GM20000 (cell line): ENCODE results near the gene GPR153.

Source experiments
- DNase-seq: peaks from one replicate; pipeline ENCODE4 v3.0.0; 2012; ENCODE audit warnings: low spot score
- CTCF ChIP-seq: IDR thresholded peaks from 2 replicates; pipeline ENCODE4 v1.5.1; 2012; ENCODE audit warnings: mild to moderate bottlenecking, control low read depth; ENCODE audit errors: extremely low read depth, missing control alignments

Gene GPR153

GRCh38 chr1:6294890-6295556 is 34.1 kb upstream of the GPR153 start:
- TF ChIP-seq CTCF: no peak
- no peak for DNase-seq

GRCh38 chr1:6294080-6294889 is 33.4 kb upstream of the GPR153 start:
- DNase-seq: no peak
- TF ChIP-seq CTCF: no peak

- TF ChIP-seq CTCF: no peak
Observed at GRCh38 chr1:6292102-6292501, 31.2 kb upstream of the GPR153 start.

GRCh38 chr1:6288665-6289064 is 27.8 kb upstream of the GPR153 start:
- TF ChIP-seq CTCF: no peak
- no peak for DNase-seq

More at GRCh38 chr1:6292102-6292501, 31.2 kb upstream of the GPR153 start:
- no peak for DNase-seq

GRCh38 chr1:6288026-6288425 is 27.1 kb upstream of the GPR153 start:
- no peak for DNase-seq

GRCh38 chr1:6287431-6287886 is 26.6 kb upstream of the GPR153 start:
- DNase-seq: no peak
- no peak for TF ChIP-seq CTCF

More at GRCh38 chr1:6288026-6288425, 27.1 kb upstream of the GPR153 start:
- TF ChIP-seq CTCF: no peak

GRCh38 chr1:6287029-6287428 is 26.1 kb upstream of the GPR153 start:
- no peak for DNase-seq
- no peak for TF ChIP-seq CTCF
